Cardiac muscle cell (in vitro differentiated cells and primary cell): Measurements from ENCODE around the gene TUBB8. TPM values are rescaled to one million over a fixed set of nuclear protein-coding genes. Genes with fewer than 3 reads are reported as not detected.
A peak's percentile ranks its signal among the peaks of the same experiment; 100 is the strongest.
"Not testable (repeated sequence)": the region's sequence is repeated elsewhere in the genome, so short reads cannot be mapped to it uniquely, and the experiment has no call there.

Experiments
- DNase-seq, 2 donors: peaks; one replicate each; pipeline versions ENCODE4 v3.0.0 to v3.0.0-alpha.2; 2010 to 2017; ENCODE audit warnings: low read depth in 1 of 2, low spot score in 1 of 2
- H3K27ac ChIP-seq: fragments of 200-600 bp; sonication (generic); 2 replicates; pipeline ENCODE4 v1.5.1; 2016
- H3K27me3 ChIP-seq: fragments of 200-600 bp; sonication (generic); 2 replicates; pipeline ENCODE4 v1.6.0; 2016; ENCODE audit warnings: control low read depth
- H3K36me3 ChIP-seq: fragments of 200-600 bp; sonication (generic); 2 replicates; pipeline ENCODE4 v1.5.1; 2016; ENCODE audit warnings: control low read depth
- H3K4me1 ChIP-seq: fragments of 200-600 bp; sonication (generic); 2 replicates; pipeline ENCODE4 v1.8.1; 2017; ENCODE audit warnings: low read depth, mild to moderate bottlenecking, mixed run types
- H3K4me3 ChIP-seq: fragments of 200-600 bp; sonication (generic); 2 replicates; pipeline ENCODE4 v1.5.1; 2016; ENCODE audit warnings: mild to moderate bottlenecking
- H3K9me3 ChIP-seq: fragments of 200-600 bp; sonication (generic); 2 replicates; pipeline ENCODE4 v1.5.1; 2017; ENCODE audit warnings: low read depth, mild to moderate bottlenecking, control low read depth
- polyA plus RNA-seq: library from polyadenylated mRNA; unstranded; fragments of >200 nt; fragmentation: Nextera tagmentation; extraction: Ambion mirVana; gene quantifications from 2 replicates; pipeline ENCODE4 v1.2.1, GENCODE V29; 2016
- total RNA-seq: library from RNA; depleted of rRNA; stranded (reverse); fragments of >200 nt; gene quantifications from 2 replicates; pipeline ENCODE4 v1.2.3, GENCODE V29; 2016
- TF ChIP-seq, protein P1 (sequence below): IDR thresholded peaks from 2 replicates; pipeline ENCODE4 v1.5.1; 2012; ENCODE audit warnings: low read depth, mild to moderate bottlenecking, low read length

The TUBB8 gene
- total and polyA plus RNA-seq, 2 experiments from 2014 or later, result 0.36 TPM; not detected in 1

DNA sequence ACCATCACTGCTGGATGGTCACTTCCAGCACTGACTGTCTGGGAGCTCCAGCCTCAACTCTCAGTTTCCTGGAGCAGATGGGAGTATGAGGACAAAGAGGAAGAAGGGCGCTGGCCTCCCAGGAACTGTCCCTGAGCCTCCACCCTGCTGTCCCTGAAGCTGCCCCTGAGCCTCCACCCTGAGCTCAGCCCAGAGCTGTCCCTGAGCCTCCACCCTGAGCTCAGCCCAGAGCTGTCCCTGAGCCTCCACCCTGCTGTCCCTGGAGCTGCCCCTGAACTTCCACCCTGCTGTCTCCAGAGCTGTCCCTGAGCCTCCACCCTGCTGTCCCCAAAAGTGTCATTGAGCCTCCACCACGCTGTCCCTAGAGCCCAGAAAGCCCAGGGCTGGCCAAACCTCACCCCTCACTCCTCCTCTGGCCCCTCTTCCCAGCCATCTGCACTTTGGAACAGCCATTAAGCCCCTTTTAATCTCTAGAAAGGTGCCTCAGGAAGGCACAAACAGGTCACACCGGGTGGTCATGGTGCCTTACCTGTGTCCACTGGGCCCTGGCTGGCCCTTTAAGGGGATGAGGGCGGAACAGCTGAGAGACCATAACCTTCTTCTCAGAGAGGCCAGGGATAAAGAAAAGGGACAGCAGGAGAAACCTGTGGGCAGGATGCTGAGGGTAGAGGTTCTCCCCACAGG, 30.6 kb upstream of the TUBB8 start:
- Histone ChIP-seq H3K36me3 (no peaks in the 10 kb centered on the region), H3K27ac (no peak overlapping the region), H3K4me3 (no peak overlapping the region), H3K9me3 (no peaks in the 10 kb centered on the region), H3K27me3 (peaks cover 11% of the 10 kb centered on the region), H3K4me1 (no peaks in the 10 kb centered on the region)
- TF ChIP-seq, protein P1, sequence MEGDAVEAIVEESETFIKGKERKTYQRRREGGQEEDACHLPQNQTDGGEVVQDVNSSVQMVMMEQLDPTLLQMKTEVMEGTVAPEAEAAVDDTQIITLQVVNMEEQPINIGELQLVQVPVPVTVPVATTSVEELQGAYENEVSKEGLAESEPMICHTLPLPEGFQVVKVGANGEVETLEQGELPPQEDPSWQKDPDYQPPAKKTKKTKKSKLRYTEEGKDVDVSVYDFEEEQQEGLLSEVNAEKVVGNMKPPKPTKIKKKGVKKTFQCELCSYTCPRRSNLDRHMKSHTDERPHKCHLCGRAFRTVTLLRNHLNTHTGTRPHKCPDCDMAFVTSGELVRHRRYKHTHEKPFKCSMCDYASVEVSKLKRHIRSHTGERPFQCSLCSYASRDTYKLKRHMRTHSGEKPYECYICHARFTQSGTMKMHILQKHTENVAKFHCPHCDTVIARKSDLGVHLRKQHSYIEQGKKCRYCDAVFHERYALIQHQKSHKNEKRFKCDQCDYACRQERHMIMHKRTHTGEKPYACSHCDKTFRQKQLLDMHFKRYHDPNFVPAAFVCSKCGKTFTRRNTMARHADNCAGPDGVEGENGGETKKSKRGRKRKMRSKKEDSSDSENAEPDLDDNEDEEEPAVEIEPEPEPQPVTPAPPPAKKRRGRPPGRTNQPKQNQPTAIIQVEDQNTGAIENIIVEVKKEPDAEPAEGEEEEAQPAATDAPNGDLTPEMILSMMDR, result no peak
- DNase-seq, result no peak

GRCh38 chr10:78556-78955, 29.5 kb upstream of the TUBB8 start:
- Histone ChIP-seq H3K9me3 (no peaks in the 10 kb centered on the region), H3K36me3 (no peaks in the 10 kb centered on the region), H3K27ac (no peak overlapping the region), H3K27me3 (peaks cover 18% of the 10 kb centered on the region), H3K4me1 (no peaks in the 10 kb centered on the region), H3K4me3 (no peak overlapping the region)
- TF ChIP-seq, protein P1, result no peak
- no peak for DNase-seq

GRCh38 chr10:74266-74621, 25.1 kb upstream of the TUBB8 start:
- DNase-seq, result not testable (repeated sequence)
- peak overlapping the region; percentile 19 for H3K4me3 ChIP-seq

DNA sequence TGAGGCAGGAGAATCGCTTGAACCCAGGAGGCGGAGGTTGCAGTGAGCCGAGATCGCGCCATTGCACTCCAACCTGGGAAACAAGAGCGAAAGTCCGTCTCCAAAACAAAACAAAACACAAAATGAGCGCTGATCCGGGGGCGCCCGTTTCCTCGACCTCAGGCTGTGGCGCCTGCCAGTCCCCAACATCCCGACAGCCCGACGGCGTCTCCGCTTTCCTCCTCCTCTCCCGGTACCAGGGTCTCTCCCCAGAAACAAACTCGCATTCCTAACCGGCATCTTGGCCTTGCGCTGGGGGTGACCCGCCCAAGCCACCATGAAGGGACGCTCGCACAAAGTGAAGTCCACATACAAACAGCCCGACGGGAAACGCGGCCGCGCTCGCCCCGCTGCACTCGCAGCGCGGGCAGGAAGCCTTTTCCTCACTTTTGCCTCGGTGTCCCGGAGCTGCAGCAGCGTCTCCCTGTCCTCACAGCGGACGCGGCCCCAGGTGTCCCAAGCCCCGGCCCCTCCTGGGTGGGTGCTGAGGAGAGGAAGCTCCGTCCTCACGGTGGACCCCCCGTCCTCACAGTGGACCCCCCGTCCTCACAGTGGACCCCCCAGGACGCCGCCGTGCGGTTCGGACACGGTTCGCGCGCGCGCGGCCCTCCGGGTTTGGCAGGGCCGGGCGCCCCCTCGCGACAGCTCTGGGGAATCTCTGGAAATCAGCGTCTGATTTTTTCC, 24.6 kb upstream of the TUBB8 start:
- peak; percentile 33 to 45 for DNase-seq
- TF ChIP-seq, protein P1, result peak; percentile 54
- H3K27ac ChIP-seq, result not testable (repeated sequence)

More at GRCh38 chr10:74266-74621, 25.1 kb upstream of the TUBB8 start:
- not testable (repeated sequence) for H3K4me1 ChIP-seq, H3K9me3 ChIP-seq, H3K27ac ChIP-seq, H3K36me3 ChIP-seq
- H3K27me3 ChIP-seq, result peaks cover 23% of the 10 kb centered on the region

GRCh38 chr10:68156-68555, 19.1 kb upstream of the TUBB8 start:
- H3K27me3 ChIP-seq, H3K4me3 ChIP-seq, DNase-seq, H3K36me3 ChIP-seq, H3K4me1 ChIP-seq, H3K9me3 ChIP-seq, H3K27ac ChIP-seq: not testable (repeated sequence)

More for the DNA sequence above, 24.6 kb upstream of the TUBB8 start:
- H3K9me3 ChIP-seq, H3K4me1 ChIP-seq, H3K36me3 ChIP-seq: not testable (repeated sequence)
- peak overlapping the region; percentile 19 for H3K4me3 ChIP-seq
- H3K27me3 ChIP-seq, result peaks cover 23% of the 10 kb centered on the region

GRCh38 chr10:49926-50325, 830 bp upstream of the TUBB8 start:
- not testable (repeated sequence) for H3K27me3 ChIP-seq, H3K36me3 ChIP-seq, H3K27ac ChIP-seq, H3K4me1 ChIP-seq, DNase-seq, H3K4me3 ChIP-seq, H3K9me3 ChIP-seq

DNA sequence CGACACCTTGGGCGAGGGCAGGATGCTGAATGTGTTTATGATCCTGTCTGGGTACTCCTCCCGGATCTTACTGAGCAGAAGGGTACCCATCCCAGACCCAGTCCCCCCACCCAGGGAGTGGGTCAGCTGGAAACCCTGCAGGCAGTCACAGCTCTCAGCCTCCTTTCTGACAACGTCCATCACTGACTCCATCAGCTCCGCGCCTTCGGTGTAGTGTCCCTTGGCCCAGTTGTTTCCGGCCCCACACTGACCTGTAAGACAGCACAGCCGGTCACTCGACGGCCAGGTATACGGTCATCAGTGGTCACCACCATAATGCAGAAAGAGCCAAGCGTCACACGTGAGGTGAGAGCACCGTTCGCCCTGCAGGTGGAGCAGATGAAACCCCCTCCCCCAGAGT, 1.2 kb downstream of the TUBB8 start:
- H3K4me1 ChIP-seq, DNase-seq, H3K4me3 ChIP-seq, H3K36me3 ChIP-seq, H3K27ac ChIP-seq, H3K9me3 ChIP-seq, H3K27me3 ChIP-seq: not testable (repeated sequence)

GRCh38 chr10:13315-13635, 35.8 kb downstream of the TUBB8 start:
- H3K27me3 ChIP-seq, H3K36me3 ChIP-seq, DNase-seq, H3K4me3 ChIP-seq, H3K9me3 ChIP-seq, H3K4me1 ChIP-seq, H3K27ac ChIP-seq: not testable (repeated sequence)

DNA sequence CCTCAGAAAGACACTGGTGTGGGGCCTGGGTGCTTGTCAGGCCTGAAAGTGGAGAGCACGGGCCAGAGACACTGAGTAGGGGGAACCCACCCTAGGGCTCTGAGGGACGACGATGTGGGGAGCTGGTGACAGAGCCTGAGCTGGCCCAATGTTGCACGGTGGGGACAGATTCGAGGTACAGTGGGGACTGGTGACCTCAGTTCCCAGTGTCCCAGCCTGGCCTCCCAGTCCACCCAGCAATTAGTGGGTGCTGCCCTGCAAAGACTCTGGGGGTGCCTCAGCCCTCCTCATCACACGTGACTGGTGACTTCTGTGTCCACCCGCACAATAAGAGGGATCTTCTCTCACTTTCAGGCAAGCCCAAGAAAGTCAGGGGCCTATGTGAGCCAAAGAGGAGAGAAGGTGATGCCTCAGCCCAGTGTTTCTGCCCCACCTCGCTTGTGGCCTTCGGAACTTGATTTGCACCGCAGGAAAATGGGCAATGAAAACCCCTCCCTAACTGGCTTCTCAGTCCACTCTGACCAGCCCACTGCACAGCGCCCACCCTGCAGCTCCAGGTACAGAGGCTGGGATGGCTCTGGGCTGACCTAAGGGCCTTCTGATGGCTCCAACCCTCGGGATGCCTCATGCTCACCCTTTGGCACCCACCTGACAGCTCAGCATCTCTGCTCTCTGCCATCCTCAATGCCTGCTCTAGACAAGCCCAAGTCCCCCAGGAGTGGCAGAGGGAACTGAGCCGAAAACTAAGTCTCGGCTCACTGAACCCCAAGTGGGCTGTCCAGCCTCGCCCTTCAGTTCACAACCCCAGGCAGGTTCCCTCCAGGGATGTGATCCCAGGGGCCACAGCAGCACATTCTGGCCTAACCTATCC, 36.4 kb downstream of the TUBB8 start:
- not testable (repeated sequence) for H3K27ac ChIP-seq, H3K36me3 ChIP-seq, H3K4me1 ChIP-seq

DNA sequence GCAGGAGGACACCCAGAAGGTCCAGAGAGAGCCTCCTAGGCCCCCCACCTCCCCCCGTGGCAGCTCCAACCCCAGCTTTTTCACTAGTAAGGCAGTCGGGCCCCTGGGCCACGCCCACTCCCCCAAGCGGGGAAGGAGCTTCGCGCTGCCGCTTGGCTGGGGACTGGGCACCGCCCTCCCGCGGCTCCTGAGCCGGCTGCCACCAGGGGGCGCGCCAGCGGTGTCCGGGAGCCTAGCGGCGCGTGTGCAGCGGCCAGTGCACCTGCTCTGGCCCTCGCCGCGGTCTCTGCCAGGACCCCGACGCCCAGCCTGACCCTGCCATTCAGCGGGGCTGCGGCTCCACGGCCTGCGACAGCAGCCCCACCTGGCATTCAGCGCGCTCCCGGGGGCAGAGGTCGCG, 37.8 kb downstream of the TUBB8 start:
- not testable (repeated sequence) for H3K27me3 ChIP-seq, H3K27ac ChIP-seq, H3K4me3 ChIP-seq, H3K4me1 ChIP-seq, DNase-seq, H3K9me3 ChIP-seq, H3K36me3 ChIP-seq

More for the DNA sequence above, 36.4 kb downstream of the TUBB8 start:
- not testable (repeated sequence) for H3K27me3 ChIP-seq, H3K4me3 ChIP-seq, H3K9me3 ChIP-seq, DNase-seq
